K562 (cell line): Measurements from ENCODE around the gene RSPH9. TPM values are rescaled to one million over a fixed set of nuclear protein-coding genes. Genes with fewer than 3 reads are reported as not detected.

Source experiments
- DPF2 ChIP-seq: fragments of 450-650 bp; IDR thresholded peaks from 2 replicates; pipeline ENCODE4 v1.6.1; 2016
- E2F3 ChIP-seq: fragments of 250-450 bp; sonication (Bioruptor Pico); IDR thresholded peaks from 2 replicates; pipeline ENCODE4 v1.4.0; 2020; ENCODE audit warnings: mild to moderate bottlenecking
- GTF2F1 ChIP-seq: IDR thresholded peaks from 2 replicates; pipeline ENCODE4 v1.6.1; 2011; ENCODE audit warnings: low read depth, low read length, improper control_type of control experiment
- NR2C2 ChIP-seq, 2 experiments: fragments of 200-800 bp in 1 of 2; sonication (Bioruptor generic) in 1 of 2; sonication (generic) in 1 of 2; formaldehyde crosslinking in 1 of 2; IDR thresholded peaks; 2 replicates each; pipeline versions ENCODE4 v1.6.1 to v1.8.0; 2016 to 2022; ENCODE audit warnings: mild to moderate bottlenecking in 1 of 2, missing compliant biosample characterization in 1 of 2, missing genetic modification characterization in 1 of 2, missing genetic modification reagents in 1 of 2
- NR4A1 ChIP-seq, 2 experiments: fragments of 250-450 bp in 1 of 2; fragments of 450-650 bp in 1 of 2; sonication (Bioruptor Pico) in 1 of 2; IDR thresholded peaks; 2 replicates each; pipeline versions ENCODE4 v1.4.0 to v1.6.1; 2016 to 2020; ENCODE audit warnings: mild to moderate bottlenecking in 2 of 2, missing compliant biosample characterization in 1 of 2, missing genetic modification characterization in 1 of 2, moderate library complexity in 1 of 2
- PCBP1 ChIP-seq: fragments of 200-400 bp; formaldehyde crosslinking; IDR thresholded peaks from 2 replicates; pipeline ENCODE4 v1.6.1; 2018; ENCODE audit warnings: mild to moderate bottlenecking, low read depth, low read length; ENCODE audit not compliant: poor library complexity, severe bottlenecking
- RBBP5 ChIP-seq: fragments of 200-600 bp; sonication (generic); IDR thresholded peaks from 2 replicates; pipeline ENCODE4 v1.6.1; 2012; ENCODE audit warnings: borderline replicate concordance, mild to moderate bottlenecking, low read length, control low read depth, inconsistent platforms; ENCODE audit not compliant: insufficient read depth, poor library complexity, severe bottlenecking
- SIRT6 ChIP-seq: IDR thresholded peaks from one replicate; pipeline ENCODE4 v1.6.1; 2012; ENCODE audit warnings: low read depth, mild to moderate bottlenecking, control low read depth, inconsistent platforms, low read length, moderate library complexity
- ZBTB1 ChIP-seq: sonication (generic); formaldehyde crosslinking; IDR thresholded peaks from 2 replicates; pipeline ENCODE4 v1.8.1; 2023; ENCODE audit warnings: missing genetic modification reagents, low read depth, mild to moderate bottlenecking, borderline replicate concordance
- ZC3H11A ChIP-seq: IDR thresholded peaks from 2 replicates; pipeline ENCODE4 v1.6.1; 2012; ENCODE audit warnings: low read depth, low read length, improper control_type of control experiment
- ZNF239 ChIP-seq: fragments of 250-450 bp; sonication (Bioruptor Pico); IDR thresholded peaks from 2 replicates; pipeline ENCODE4 v1.4.0; 2020; ENCODE audit warnings: mild to moderate bottlenecking
- ZNF384 ChIP-seq: IDR thresholded peaks from 2 replicates; pipeline ENCODE4 v1.6.1; 2012; ENCODE audit warnings: low read depth, low read length, improper control_type of control experiment
- ZNF57 ChIP-seq: fragments of 450-650 bp; formaldehyde crosslinking; IDR thresholded peaks from 2 replicates; pipeline ENCODE4 v1.4.0; 2020; ENCODE audit warnings: mild to moderate bottlenecking, moderate library complexity
- polyA plus RNA-seq, 8 experiments: library from polyadenylated mRNA; depleted of rRNA in 4 of 8; stranded (reverse) in 5 of 8; unstranded in 3 of 8; fragments of >200 nt; fragmentation: Nextera tagmentation in 2 of 8; fragmentation: Illumina TruSeq in 1 of 8; extraction: Ambion mirVana in 2 of 8; extraction: Trizol in 1 of 8; gene quantifications; 2 replicates each; pipeline versions ENCODE4 v1.2.1 to v1.2.3, GENCODE V29; 2011 to 2014; ENCODE audit warnings: inconsistent platforms in 1 of 8, missing spikeins in 1 of 8
- total RNA-seq, 7 experiments: library from RNA; depleted of rRNA in 6 of 7; stranded (reverse); fragments of >200 nt in 6 of 7; fragmentation: Illumina TruSeq in 2 of 7; extraction: Trizol in 2 of 7; gene quantifications; 2 replicates each; pipeline versions ENCODE4 v1.2.1 to v1.2.3, GENCODE V29; 2011 to 2021; ENCODE audit warnings: low replicate concordance in 1 of 7
- TF ChIP-seq, protein P1 (sequence below): fragments of 250-450 bp; sonication (Bioruptor Pico); IDR thresholded peaks from 2 replicates; pipeline ENCODE4 v1.4.0; 2020; ENCODE audit warnings: mild to moderate bottlenecking, moderate library complexity
- TF ChIP-seq, protein P2 (sequence below): fragments of 450-650 bp; conservative IDR thresholded peaks from 2 replicates; pipeline ENCODE4 v1.6.1; 2016; ENCODE audit warnings: missing genetic modification characterization, low read depth, mild to moderate bottlenecking, missing compliant biosample characterization, moderate library complexity
- TF ChIP-seq, protein P3 (sequence below): fragments of 250-450 bp; sonication (Bioruptor Pico); IDR thresholded peaks from 2 replicates; pipeline ENCODE4 v1.6.1; 2021; ENCODE audit warnings: mild to moderate bottlenecking

Gene RSPH9
- total and polyA plus RNA-seq, 9 of the 15 experiments (the other 6 are each of a cell fraction or from before 2014, with no cell fraction given): 0.05 to 0.60 (median 0.39) TPM; not detected in 6

DNA sequence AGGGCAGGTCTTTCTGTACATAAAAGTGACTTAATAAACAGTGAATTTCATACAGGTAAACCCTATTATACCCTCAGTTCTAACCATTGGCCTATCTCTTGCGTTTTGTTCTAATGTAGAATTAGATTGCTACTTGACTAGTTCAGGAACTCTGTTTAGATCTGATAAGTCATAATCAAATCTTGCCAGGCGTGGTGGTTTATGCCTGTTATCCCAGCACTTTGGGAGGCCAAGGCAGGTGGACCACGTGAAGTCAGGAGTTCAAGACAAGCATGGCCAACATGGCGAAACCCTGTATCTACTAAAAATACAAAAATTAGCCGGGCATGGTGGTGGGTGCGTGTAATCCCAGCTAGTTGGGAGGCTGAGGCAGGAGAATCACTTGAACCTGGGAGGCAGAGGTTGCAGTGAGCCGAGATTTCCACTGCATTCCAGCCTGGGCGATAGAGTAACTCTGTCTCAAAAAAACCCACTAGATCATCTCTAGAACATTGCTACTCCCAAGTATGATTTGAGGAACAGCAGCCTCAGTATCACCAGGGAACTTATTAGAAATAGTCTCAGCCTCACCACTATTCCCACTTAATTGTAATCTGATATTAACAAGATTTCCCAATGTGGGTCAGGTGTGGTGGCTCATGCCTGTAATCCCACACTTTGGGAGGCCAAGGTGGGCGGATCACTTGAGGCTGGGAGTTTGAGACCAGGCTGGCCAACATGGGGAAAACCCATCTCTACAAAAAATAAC is 27.9 kb upstream of the RSPH9 start (continued):
- TF ChIP-seq, protein P1, sequence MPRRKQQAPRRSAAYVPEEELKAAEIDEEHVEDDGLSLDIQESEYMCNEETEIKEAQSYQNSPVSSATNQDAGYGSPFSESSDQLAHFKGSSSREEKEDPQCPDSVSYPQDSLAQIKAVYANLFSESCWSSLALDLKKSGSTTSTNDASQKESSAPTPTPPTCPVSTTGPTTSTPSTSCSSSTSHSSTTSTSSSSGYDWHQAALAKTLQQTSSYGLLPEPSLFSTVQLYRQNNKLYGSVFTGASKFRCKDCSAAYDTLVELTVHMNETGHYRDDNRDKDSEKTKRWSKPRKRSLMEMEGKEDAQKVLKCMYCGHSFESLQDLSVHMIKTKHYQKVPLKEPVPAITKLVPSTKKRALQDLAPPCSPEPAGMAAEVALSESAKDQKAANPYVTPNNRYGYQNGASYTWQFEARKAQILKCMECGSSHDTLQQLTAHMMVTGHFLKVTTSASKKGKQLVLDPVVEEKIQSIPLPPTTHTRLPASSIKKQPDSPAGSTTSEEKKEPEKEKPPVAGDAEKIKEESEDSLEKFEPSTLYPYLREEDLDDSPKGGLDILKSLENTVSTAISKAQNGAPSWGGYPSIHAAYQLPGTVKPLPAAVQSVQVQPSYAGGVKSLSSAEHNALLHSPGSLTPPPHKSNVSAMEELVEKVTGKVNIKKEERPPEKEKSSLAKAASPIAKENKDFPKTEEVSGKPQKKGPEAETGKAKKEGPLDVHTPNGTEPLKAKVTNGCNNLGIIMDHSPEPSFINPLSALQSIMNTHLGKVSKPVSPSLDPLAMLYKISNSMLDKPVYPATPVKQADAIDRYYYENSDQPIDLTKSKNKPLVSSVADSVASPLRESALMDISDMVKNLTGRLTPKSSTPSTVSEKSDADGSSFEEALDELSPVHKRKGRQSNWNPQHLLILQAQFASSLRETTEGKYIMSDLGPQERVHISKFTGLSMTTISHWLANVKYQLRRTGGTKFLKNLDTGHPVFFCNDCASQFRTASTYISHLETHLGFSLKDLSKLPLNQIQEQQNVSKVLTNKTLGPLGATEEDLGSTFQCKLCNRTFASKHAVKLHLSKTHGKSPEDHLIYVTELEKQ: no peak
- TF ChIP-seq RBBP5 (no peak), ZNF384 (no peak), DPF2 (peak; percentile 20; the same call in 1 of the 2 replicates), ZNF239 (CRISPR knock-in tag) (no peak; the same call in 1 of the 2 replicates), PCBP1 (no peak), GTF2F1 (no peak), ZC3H11A (no peak), E2F3 (CRISPR knock-in tag) (no peak), NR2C2 (CRISPR knock-in tag; IDR thresholded peaks at IDR 0.05) (0 out of 2 replicates have a peak, but pooled peaks have one; percentile 9), NR2C2 (tag; IDR thresholded peaks at IDR 0.05) (no peak), SIRT6 (peak; percentile 48), NR4A1 (CRISPR knock-in tag; IDR thresholded peaks at IDR 0.05) (no peak), NR4A1 (tag; IDR thresholded peaks at IDR 0.05) (no peak), ZNF57 (no peak), ZBTB1 (no peak)
- TF ChIP-seq, protein P2, sequence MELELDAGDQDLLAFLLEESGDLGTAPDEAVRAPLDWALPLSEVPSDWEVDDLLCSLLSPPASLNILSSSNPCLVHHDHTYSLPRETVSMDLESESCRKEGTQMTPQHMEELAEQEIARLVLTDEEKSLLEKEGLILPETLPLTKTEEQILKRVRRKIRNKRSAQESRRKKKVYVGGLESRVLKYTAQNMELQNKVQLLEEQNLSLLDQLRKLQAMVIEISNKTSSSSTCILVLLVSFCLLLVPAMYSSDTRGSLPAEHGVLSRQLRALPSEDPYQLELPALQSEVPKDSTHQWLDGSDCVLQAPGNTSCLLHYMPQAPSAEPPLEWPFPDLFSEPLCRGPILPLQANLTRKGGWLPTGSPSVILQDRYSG (tag): no peak
- TF ChIP-seq, protein P3, sequence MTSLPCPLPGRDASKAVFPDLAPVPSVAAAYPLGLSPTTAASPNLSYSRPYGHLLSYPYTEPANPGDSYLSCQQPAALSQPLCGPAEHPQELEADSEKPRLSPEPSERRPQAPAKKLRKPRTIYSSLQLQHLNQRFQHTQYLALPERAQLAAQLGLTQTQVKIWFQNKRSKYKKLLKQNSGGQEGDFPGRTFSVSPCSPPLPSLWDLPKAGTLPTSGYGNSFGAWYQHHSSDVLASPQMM (CRISPR knock-in tag): no peak
